Stimulated activated CD4-positive, alpha-beta T cell treated with anti-CD3 and anti-CD28 coated beads, TNF-alpha, amount 100 ng/mL, for 48 hours (primary cell): ENCODE measurements around the gene EFEMP2.
A peak's percentile ranks its signal among the peaks of the same experiment; 100 is the strongest.

Experiments used
- DNase-seq, 3 donors: peaks; one replicate each; pipeline ENCODE4 v3.0.0-alpha.2; 2020; ENCODE audit warnings: low read depth in 3 of 3

Gene EFEMP2

DNA sequence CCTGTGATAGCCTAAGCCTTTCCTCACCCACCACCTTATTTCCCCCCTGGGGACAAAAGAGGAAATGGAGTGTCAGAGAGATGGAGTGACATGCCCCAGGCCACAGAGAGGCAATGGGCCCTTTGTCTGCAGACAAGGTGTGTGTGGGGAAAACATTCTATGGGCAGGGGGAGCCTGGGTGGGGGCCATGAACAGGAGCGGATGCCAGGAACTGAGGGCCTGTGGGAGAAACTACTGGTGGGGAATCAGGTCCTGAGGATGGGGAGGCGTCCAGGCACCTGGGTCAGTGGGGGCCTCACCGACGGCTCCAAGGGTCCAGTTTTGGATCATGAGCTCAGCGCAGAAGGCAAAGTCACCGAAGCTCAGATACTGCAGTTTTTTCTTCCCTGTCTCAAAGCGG is 12.6 kb upstream of the EFEMP2 start:
- DNase-seq: no peak

DNA sequence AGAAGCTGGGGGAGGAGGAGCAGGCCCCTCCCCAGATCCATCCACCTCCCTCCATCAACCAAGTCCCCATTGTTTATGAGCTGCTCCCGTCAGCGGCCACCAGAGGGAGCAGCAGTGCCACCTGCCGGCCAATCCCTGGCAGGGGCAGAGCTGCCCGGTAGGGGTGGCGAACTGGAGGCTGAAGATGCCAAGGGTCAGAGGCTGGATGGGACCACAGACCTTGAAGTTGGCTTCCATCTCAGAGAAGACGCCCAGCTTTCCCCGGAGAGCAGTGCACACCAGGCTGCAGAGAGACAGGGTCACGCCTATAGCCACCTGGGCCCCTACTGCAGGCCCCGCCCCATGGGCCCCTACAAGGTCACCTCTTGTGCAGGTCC is 12.1 kb upstream of the EFEMP2 start:
- DNase-seq: peak in 2 of 3 donors; percentile 74 to 75

GRCh38 chr11:65883786-65884715 is 11.5 kb upstream of the EFEMP2 start:
- DNase-seq: no peak

GRCh38 chr11:65883058-65883761 is 10.6 kb upstream of the EFEMP2 start:
- no peak for DNase-seq

GRCh38 chr11:65882120-65883057 is 9.8 kb upstream of the EFEMP2 start:
- no peak for DNase-seq

DNA sequence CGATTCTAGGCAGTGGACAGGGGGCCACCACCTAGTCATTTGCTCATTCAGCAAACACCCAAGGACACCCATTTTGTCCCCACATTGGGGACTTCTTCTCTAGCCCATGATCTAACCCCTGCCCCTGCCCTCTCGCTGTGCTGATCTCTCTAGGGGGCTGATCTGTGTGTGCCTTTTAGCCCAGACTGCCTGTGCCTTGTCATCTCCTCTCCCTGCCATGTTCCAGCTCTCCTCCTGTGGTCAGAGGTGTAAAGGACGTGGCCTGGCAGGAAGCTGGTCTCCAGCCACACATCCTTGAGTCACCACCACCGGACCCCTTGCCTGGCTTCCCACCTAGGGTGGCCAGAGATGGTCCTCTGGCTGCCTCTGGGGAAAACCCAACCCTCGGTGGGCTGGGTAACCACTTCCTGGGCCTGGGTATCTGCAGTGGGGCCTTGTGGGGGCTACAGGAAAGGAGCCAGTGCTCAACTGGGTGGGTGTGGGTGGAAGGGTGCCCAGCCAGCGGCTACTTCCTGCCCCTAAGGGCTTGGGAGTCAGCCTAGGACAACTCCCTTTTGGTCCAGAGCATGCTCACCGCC is 8.3 kb upstream of the EFEMP2 start:
- no peak for DNase-seq

- no peak for DNase-seq
These were observed 7.4 kb upstream of the EFEMP2 start for GRCh38 chr11:65880027-65880426.

- no peak for DNase-seq
These were observed 7.0 kb upstream of the EFEMP2 start, which contains the start of gene CTSW for GRCh38 chr11:65879617-65880016. CTSW (plus strand) TSS chr11:65879837; CDS start chr11:65879855, 18 bp downstream.

GRCh38 chr11:65873318-65874156 is 937 bp upstream of the EFEMP2 start:
- DNase-seq: peak; percentile 90 to 97 (median 93)

GRCh38 chr11:65871811-65872548 is 620 bp downstream of the EFEMP2 start:
- no peak for DNase-seq

DNA sequence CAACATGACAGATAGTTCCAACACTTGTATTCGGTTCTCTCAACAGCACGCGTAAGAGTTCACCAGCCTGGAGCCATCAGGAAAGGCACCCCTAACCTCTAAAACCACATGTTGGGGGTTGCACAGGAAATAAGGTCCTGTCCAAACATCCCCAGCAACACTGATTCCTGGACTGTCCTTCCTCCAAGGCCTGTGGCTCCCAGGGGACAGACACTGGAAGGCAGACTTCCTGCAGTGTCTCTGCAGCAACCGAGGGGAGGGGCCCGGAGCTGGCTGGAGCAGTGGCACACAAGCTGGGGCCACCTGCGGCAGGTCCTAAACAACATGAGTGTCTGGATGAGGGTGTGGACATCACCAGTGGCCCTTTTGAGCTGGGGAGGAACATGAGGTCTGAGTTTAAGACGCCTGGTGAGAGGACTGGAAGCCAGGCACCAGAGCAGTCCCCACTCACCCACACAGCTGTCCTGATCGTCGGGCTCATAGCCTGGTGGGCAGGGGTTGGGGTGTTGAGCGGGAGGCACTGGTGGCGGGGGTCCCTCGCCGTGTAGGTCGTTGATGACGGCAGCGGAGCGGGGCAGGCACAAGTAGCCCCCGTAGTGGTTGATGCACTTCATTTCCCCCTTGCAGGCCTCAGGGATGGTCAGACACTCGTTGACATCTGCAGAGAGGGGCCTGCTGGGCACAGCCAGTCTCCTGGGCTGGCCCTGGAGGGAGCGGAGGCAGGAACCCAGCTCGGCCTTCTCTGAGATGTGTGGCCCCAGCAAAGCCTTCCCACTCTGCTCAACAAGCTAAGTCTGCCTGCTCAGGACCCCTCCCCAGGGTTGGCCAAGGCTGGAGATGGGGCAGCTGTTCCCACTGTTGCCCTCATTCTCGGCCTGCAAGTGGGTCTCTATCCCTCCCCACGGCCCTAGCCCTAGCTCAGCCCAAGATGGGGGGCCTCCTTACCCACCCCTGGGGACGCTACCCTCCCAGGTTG is 1.6 kb downstream of the EFEMP2 start:
- DNase-seq: no peak

DNA sequence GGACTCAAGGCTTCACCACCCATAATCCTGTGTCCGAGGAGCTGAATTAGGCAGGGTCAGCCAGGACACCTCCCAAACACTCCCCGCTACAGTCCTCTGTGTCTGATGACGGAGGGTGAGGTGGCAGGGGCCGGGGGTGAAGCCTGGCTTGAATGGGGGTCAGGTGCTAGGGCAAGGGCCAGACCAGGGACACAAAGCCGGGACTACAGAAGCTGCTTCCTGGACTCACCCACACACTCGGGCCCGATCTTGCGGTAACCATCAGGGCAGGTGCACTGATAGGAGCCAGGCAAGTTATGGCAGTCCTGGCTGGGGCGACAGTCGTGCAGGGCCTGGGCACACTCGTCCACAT is 2.3 kb downstream of the EFEMP2 start:
- no peak for DNase-seq

DNA sequence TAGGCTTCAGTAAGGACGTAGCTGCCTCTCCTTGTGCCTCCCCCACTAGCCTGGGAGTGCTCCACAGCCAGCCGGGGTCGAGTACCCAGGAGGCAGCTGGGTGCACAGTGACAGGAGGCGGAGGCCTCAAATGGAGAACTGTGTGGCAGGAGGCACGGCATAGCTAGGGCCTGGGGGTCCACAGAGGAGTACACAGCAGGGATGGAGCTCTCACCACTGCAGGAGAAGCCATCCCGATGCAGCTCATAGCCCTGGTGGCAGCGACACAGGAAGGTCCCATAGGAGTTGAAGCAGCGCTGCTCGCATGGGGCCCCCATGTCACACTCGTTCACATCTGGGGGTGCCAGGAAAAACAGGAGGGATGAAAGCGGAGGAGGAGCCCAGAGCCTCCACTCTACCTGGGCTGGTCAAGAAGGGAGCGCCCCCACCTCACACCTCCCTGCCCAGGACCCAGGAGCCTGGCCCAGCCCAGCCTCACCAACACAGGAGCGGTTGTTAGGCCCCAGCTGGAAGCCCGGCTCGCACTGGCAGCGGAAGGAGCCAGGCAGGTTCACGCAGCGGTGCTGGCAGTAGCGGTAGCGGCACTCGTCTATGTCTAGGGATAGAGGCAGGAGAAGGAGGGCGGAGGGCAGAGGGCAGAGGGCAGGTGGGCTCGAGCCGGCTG is 2.8 kb downstream of the EFEMP2 start:
- DNase-seq: no peak

DNA sequence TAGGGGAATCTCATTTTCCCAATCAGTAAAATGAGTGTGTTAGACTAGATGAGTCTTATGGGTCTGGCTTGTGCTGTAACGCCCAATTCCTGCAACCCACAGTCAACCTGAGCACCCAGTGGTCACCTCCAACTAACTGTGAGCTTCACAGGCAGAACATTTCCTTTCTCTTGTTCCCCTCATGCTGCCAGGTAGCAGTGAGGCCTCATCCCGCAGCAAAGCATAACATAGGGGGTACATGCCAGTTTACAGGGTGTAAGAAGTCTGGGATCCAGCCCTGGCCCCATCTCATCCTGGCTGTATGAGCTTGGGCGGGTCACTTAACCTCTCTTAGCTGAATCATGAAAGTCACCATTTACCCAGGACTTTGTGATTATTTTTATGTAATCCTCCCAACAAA is 3.7 kb downstream of the EFEMP2 start:
- no peak for DNase-seq

GRCh38 chr11:65868076-65868667 is 4.4 kb downstream of the EFEMP2 start:
- no peak for DNase-seq

DNA sequence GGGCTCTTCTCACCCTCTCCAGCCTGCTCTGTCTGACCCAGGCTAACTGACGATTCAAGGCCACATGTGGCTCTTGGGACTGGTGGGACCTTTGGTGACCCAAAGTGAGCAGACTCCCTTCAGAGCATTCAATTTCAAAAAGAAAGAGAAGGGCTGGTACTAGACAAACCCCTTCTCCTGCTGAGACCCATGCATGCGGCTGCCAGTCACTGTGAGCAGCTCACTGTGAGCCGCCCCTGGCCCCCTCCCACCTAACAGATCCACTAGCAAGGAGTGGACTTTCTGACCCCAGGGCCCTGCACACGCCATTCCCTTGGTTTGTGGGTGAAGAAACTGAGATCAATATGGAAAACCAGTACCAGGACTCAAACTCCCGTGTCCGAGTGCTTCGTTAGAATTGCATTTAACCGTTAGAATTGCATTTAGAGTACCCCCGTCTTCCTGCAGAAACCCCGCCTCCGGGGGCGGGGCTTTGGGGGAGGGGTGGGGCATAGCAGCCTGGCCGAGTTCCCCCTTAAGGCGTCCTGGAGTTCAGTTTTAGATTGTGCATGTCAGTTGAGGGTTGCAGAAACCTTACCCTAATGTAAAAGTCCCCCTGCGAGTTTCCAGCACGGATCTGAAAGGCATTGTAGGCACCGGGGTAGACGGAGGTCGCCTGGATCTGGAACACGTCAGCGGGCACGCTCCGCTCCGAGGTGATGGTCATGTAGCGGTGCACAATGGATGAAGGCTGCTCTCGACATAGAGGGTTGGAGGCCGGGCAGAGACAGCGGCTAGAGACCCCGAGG is 5.1 kb downstream of the EFEMP2 start:
- DNase-seq: no peak
